Neuronal stem cell (in vitro differentiated cells): Measurements from ENCODE around the gene TMEM254. TPM values are rescaled to one million over a fixed set of nuclear protein-coding genes. Genes with fewer than 3 reads are reported as not detected.
"Not testable (repeated sequence)": the region's sequence is repeated elsewhere in the genome, so short reads cannot be mapped to it uniquely, and the experiment has no call there.

Experiments used
- DNase-seq: peaks from one replicate; pipeline ENCODE4 v3.0.0-alpha.2; 2013; ENCODE audit warnings: low spot score
- H2AFZ ChIP-seq: one replicate; pipeline ENCODE4 v1.6.1; 2013; ENCODE audit warnings: mild to moderate bottlenecking, low read length, inconsistent platforms
- H2AK5ac ChIP-seq: 2 replicates; pipeline ENCODE4 v1.6.1; 2013; ENCODE audit warnings: low read depth, mild to moderate bottlenecking, inconsistent platforms, low read length, moderate library complexity, mixed read lengths
- H2BK120ac ChIP-seq: 2 replicates; pipeline ENCODE4 v1.6.1; 2013; ENCODE audit warnings: low read depth, mild to moderate bottlenecking, inconsistent platforms, low read length, moderate library complexity, mixed read lengths
- H2BK12ac ChIP-seq: one replicate; pipeline ENCODE4 v1.6.1; 2013; ENCODE audit warnings: low read length, inconsistent platforms
- H2BK15ac ChIP-seq: 2 replicates; pipeline ENCODE4 v1.6.1; 2013; ENCODE audit warnings: mild to moderate bottlenecking, low read length, inconsistent platforms, mixed read lengths
- H2BK5ac ChIP-seq: one replicate; pipeline ENCODE4 v1.6.1; 2013; ENCODE audit warnings: inconsistent platforms, mild to moderate bottlenecking, low read length, moderate library complexity
- H3K14ac ChIP-seq: one replicate; pipeline ENCODE4 v1.6.1; 2013; ENCODE audit warnings: low read length, inconsistent platforms
- H3K18ac ChIP-seq: 2 replicates; pipeline ENCODE4 v1.6.1; 2013; ENCODE audit warnings: low read length, inconsistent platforms
- H3K23ac ChIP-seq: 2 replicates; pipeline ENCODE4 v1.6.1; 2013; ENCODE audit warnings: low read depth, mild to moderate bottlenecking, mixed read lengths, low read length, inconsistent platforms; ENCODE audit not compliant: poor library complexity
- H3K27ac ChIP-seq: replicated peaks from 3 replicates; pipeline ENCODE4 v1.5.1; 2013; ENCODE audit warnings: low read length, inconsistent platforms
- H3K27me3 ChIP-seq, 3 experiments: 2 replicates each; pipeline ENCODE4 v1.6.1; 2013; ENCODE audit warnings: low read length in 3 of 3, mild to moderate bottlenecking in 2 of 3, inconsistent platforms in 1 of 3, low read depth in 1 of 3, mixed read lengths in 1 of 3, moderate library complexity in 1 of 3; ENCODE audit not compliant: control insufficient read depth in 3 of 3, insufficient read depth in 3 of 3
- H3K36me3 ChIP-seq, 2 donors: replicated peaks in 1 of 2; 2 replicates each; pipeline ENCODE4 v1.6.1; 2013; ENCODE audit warnings: low read length in 2 of 2; ENCODE audit not compliant: control insufficient read depth in 2 of 2, insufficient read depth in 2 of 2
- H3K4ac ChIP-seq: 2 replicates; pipeline ENCODE4 v1.6.1; 2013; ENCODE audit warnings: inconsistent platforms, mild to moderate bottlenecking, low read length, moderate library complexity
- H3K4me1 ChIP-seq, 2 donors: 1 replicate in 1 of 2; 2 replicates in 1 of 2; pipeline ENCODE4 v1.6.1; 2013; ENCODE audit warnings: low read length in 2 of 2, low read depth in 1 of 2; ENCODE audit not compliant: control insufficient read depth in 2 of 2, insufficient read depth in 1 of 2
- H3K4me2 ChIP-seq: one replicate; pipeline ENCODE4 v1.6.1; 2013; ENCODE audit warnings: mild to moderate bottlenecking, low read length, inconsistent platforms; ENCODE audit not compliant: insufficient read depth, poor library complexity, severe bottlenecking
- H3K4me3 ChIP-seq, 2 donors: 2 replicates each; pipeline ENCODE4 v1.5.1; 2013; ENCODE audit warnings: low read length in 2 of 2, mild to moderate bottlenecking in 2 of 2, inconsistent platforms in 1 of 2, moderate library complexity in 1 of 2
- H3K79me1 ChIP-seq: one replicate; pipeline ENCODE4 v1.6.1; 2013; ENCODE audit warnings: low read depth, mild to moderate bottlenecking, inconsistent platforms, low read length, moderate library complexity
- H3K9ac ChIP-seq: one replicate; pipeline ENCODE4 v1.6.1; 2013; ENCODE audit warnings: mild to moderate bottlenecking, low read depth, low read length, inconsistent platforms; ENCODE audit not compliant: poor library complexity
- H3K9me3 ChIP-seq, 2 donors: replicated peaks in 1 of 2; 2 replicates each; pipeline versions ENCODE3 to v1.6.1; 2013; ENCODE audit warnings: low read length in 2 of 2, mild to moderate bottlenecking in 2 of 2, inconsistent platforms in 1 of 2, low read depth in 1 of 2, mixed read lengths in 1 of 2, moderate library complexity in 1 of 2; ENCODE audit not compliant: control insufficient read depth in 2 of 2, insufficient read depth in 1 of 2
- H4K8ac ChIP-seq: one replicate; pipeline ENCODE4 v1.6.1; 2013; ENCODE audit warnings: low read depth, mild to moderate bottlenecking, inconsistent platforms, low read length, moderate library complexity
- H4K91ac ChIP-seq: one replicate; pipeline ENCODE4 v1.6.1; 2013; ENCODE audit warnings: low read length, low read depth, mild to moderate bottlenecking, inconsistent platforms; ENCODE audit not compliant: poor library complexity
- WGBS, 2 donors: extraction: QIAGEN DNeasy Blood & Tissue Kit; methylation state at CpG; one replicate each; pipeline ENCODE4 v1.1.7; 2013; ENCODE audit warnings: missing lambda C conversion rate in 2 of 2, mixed read lengths in 1 of 2; ENCODE audit not compliant: insufficient read length in 2 of 2, insufficient replicate concordance in 1 of 2; ENCODE audit errors: extremely low coverage in 2 of 2; 5-methylcytosine and 5-hydroxymethylcytosine counted together
- polyA plus RNA-seq, 2 experiments: library from polyadenylated mRNA; stranded (reverse); fragments of 200-250 nt; gene quantifications; one replicate each; pipeline ENCODE4 v1.2.3, GENCODE V29; 2013

Gene TMEM254, protein sequence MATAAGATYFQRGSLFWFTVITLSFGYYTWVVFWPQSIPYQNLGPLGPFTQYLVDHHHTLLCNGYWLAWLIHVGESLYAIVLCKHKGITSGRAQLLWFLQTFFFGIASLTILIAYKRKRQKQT
- polyA plus RNA-seq (2013, experiment 1 of 2), result 35.3 TPM
- 36.1 TPM for polyA plus RNA-seq (2013, experiment 2 of 2)

- Histone ChIP-seq H3K36me3 (peaks cover 0 to 15% of the 10 kb centered on the region in 2 donors), H3K9ac (peak within 1 kb of the TSS; percentile 97), H3K27ac (peak within 1 kb of the TSS; percentile 93), H2BK5ac (peak within 1 kb of the TSS; percentile 88), H3K18ac (peak within 1 kb of the TSS; percentile 91), H3K4me1 (no peaks in the 10 kb centered on the region), H2BK15ac (no peak within 1 kb of the TSS), H2BK12ac (no peak within 1 kb of the TSS), H3K14ac (peak within 1 kb of the TSS; percentile 61), H3K4ac (peak within 1 kb of the TSS; percentile 5), H3K4me2 (peak within 1 kb of the TSS; percentile 60), H3K79me1 (no peaks in the 10 kb centered on the region), H2AK5ac (no peak within 1 kb of the TSS), H2AFZ (peak within 1 kb of the TSS; percentile 94), H4K8ac (peak within 1 kb of the TSS; percentile 94), H3K23ac (peak within 1 kb of the TSS; percentile 53), H4K91ac (no peak within 1 kb of the TSS), H3K4me3 (peak within 1 kb of the TSS; percentile 80 to 92), H3K9me3 (no peaks in the 10 kb centered on the region), H2BK120ac (no peak within 1 kb of the TSS), H3K27me3 (no peaks in the 10 kb centered on the region)
- WGBS, 2 donors, result no CpG with 5 or more reads among the region's 64 CpGs
- peak; percentile 79 for DNase-seq
Observed at GRCh38 chr10:80078448-80079311, at the start of gene TMEM254. Gene TMEM254, plus strand, starts transcription at chr10:80078665. Its CDS starts 35 bp downstream, at chr10:80078700.

DNA sequence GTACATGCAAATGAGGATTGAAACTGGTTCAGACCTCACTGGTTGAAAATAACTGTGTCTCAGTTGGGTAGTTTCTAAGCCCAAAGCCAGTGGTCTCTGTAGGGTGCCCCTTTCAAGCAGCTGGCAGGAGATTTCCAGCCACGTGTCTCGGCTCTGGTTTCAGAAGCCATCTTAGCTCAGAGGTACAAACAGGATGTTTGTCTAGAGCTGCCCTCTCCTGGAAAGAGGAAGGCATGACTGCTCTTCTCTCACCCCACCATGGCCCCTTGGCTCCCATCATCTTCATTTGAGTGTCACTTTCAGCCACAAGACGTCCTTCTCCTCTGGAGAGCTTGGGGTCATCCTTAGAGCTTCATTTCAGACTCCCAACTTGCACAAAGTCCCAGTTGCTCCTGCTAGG lies 49.3 kb upstream of the TMEM254 start:
- not testable (repeated sequence) for H3K27ac ChIP-seq, H4K8ac ChIP-seq, H3K9me3 ChIP-seq, DNase-seq, H2BK12ac ChIP-seq, H2BK120ac ChIP-seq, H4K91ac ChIP-seq, H3K4me2 ChIP-seq, H2AK5ac ChIP-seq, H3K14ac ChIP-seq, H3K4ac ChIP-seq, H3K23ac ChIP-seq, H3K4me1 ChIP-seq, H3K9ac ChIP-seq, H3K27me3 ChIP-seq, H2BK5ac ChIP-seq, H3K4me3 ChIP-seq, H2BK15ac ChIP-seq, H3K18ac ChIP-seq, H3K36me3 ChIP-seq, H3K79me1 ChIP-seq
- WGBS, 2 donors, result no CpG with 5 or more reads among the region's 3 CpGs
- H2AFZ ChIP-seq, result peak overlapping the region; percentile 91

DNA sequence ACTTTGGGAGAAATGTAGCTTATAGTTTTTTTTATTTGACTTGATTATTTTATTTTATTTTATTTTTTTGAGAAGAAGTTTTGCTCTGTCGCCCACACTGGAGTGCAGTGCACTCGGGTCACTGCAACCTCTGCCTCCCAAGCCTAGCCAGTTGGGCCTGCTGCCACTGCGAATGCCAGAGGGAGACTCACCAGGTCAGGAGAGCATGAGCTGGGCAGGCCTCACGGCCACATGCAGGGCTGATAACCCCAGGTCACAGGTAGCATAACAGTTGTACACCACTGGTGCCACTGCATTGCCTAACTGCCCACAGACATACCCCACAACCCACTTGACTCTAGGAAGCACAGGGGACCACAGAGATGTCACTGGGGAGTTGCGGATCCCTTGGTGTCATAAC lies 48.6 kb upstream of the TMEM254 start:
- H3K23ac ChIP-seq, H2AK5ac ChIP-seq, H3K4me3 ChIP-seq, H4K8ac ChIP-seq, H3K18ac ChIP-seq, H3K27me3 ChIP-seq, H3K4ac ChIP-seq, H3K36me3 ChIP-seq, H4K91ac ChIP-seq, H3K14ac ChIP-seq, DNase-seq, H3K79me1 ChIP-seq, H3K4me1 ChIP-seq, H3K27ac ChIP-seq, H2BK5ac ChIP-seq, H3K4me2 ChIP-seq, H2BK15ac ChIP-seq, H3K9me3 ChIP-seq, H3K9ac ChIP-seq, H2BK12ac ChIP-seq, H2BK120ac ChIP-seq: not testable (repeated sequence)
- H2AFZ ChIP-seq, result peak overlapping the region; percentile 91
- WGBS, 2 donors, result no CpG with 5 or more reads among the region's 5 CpGs

DNA sequence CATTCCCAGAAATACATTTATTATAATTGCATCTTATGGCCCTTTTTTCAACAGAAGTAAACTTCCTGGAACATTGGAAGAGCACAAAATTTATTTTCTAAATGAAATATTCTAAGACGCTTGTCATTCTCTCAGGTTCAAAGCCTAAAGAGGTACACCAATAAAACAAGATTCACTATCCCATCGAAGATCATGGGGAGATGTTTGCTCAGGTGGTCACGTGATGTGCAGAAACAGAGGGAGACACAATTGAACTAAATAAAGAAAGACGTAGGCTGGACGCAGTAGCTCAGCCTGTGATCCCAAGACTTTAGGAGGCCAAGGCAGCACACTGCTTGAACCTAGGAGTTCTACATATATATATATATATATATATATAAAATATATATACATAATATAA lies 46.0 kb upstream of the TMEM254 start:
- Histone ChIP-seq H2AK5ac (no peak overlapping the region), H3K79me1 (no peaks in the 10 kb centered on the region)
- WGBS, 2 donors, result no CpG with 5 or more reads among the region's 5 CpGs

More for the DNA sequence above, 46.0 kb upstream of the TMEM254 start:
- Histone ChIP-seq H3K36me3 (no peaks in the 10 kb centered on the region), H3K14ac (no peak overlapping the region), H2BK12ac (no peak overlapping the region), H2BK15ac (no peak overlapping the region), H3K27ac (no peak overlapping the region), H2AFZ (no peak overlapping the region), H3K9ac (no peak overlapping the region), H3K4me3 (no peak overlapping the region), H2BK120ac (no peak overlapping the region), H3K4ac (no peak overlapping the region), H3K23ac (no peak overlapping the region), H4K8ac (no peak overlapping the region), H3K27me3 (no peaks in the 10 kb centered on the region), H2BK5ac (no peak overlapping the region), H3K4me2 (no peak overlapping the region), H4K91ac (no peak overlapping the region), H3K18ac (no peak overlapping the region), H3K4me1 (no peaks in the 10 kb centered on the region), H3K9me3 (no peaks in the 10 kb centered on the region)
- no peak for DNase-seq
